Breast epithelium (tissue), 4 donors: Measurements from ENCODE around the gene ACIN1. TPM values are rescaled to one million over a fixed set of nuclear protein-coding genes. Genes with fewer than 3 reads are reported as not detected.

Experiments
- DNase-seq, 2 donors: peaks; one replicate each; pipeline ENCODE4 v3.0.0-alpha.2; 2019; ENCODE audit warnings: low spot score in 2 of 2
- H3K27ac ChIP-seq, 2 donors: fragments of 200-600 bp; sonication (generic) in 1 of 2; one replicate each; pipeline ENCODE4 v1.5.1; 2016 to 2019; ENCODE audit warnings: mild to moderate bottlenecking in 1 of 2
- H3K27me3 ChIP-seq, 2 donors: fragments of 200-600 bp; sonication (generic) in 1 of 2; one replicate each; pipeline versions ENCODE4 v1.5.1 to v1.6.0; 2017 to 2019; ENCODE audit warnings: control low read depth in 1 of 2, mild to moderate bottlenecking in 1 of 2
- H3K36me3 ChIP-seq: fragments of 200-600 bp; one replicate; pipeline ENCODE4 v1.5.1; 2019
- H3K4me1 ChIP-seq, 2 donors: fragments of 200-600 bp; sonication (generic); one replicate each; pipeline ENCODE4 v1.5.1; 2016 to 2019; ENCODE audit warnings: control low read depth in 1 of 2
- H3K4me3 ChIP-seq, 3 donors: fragments of 200-600 bp; sonication (generic); 1 replicate in 2 of 3; 2 replicates in 1 of 3; pipeline ENCODE4 v1.5.1; 2016 to 2019; ENCODE audit warnings: mild to moderate bottlenecking in 3 of 3, moderate library complexity in 2 of 3
- H3K9me3 ChIP-seq, 2 donors: fragments of 200-600 bp; sonication (generic) in 1 of 2; one replicate each; pipeline ENCODE4 v1.5.1; 2016 to 2019; ENCODE audit warnings: control low read depth in 1 of 2
- POLR2A ChIP-seq: fragments of 450-650 bp; IDR thresholded peaks from one replicate; pipeline ENCODE4 v1.6.1; 2016; ENCODE audit warnings: antibody characterized with exemption, mild to moderate bottlenecking, moderate library complexity
- POLR2AphosphoS5 ChIP-seq, 3 donors: sonication (generic); formaldehyde crosslinking; IDR thresholded peaks; one replicate each; pipeline ENCODE4 v1.6.1; 2017; ENCODE audit warnings: antibody characterized with exemption in 3 of 3
- intact Hi-C: fragments of 100-400 bp; cut with DNase I; formaldehyde crosslinking; loops from one replicate; pipeline ENCODE4 v1.15.1; 2023; ENCODE audit warnings: low total_unique reads
- total RNA-seq, 3 donors: library from RNA; depleted of rRNA; stranded (reverse); fragments of >200 nt; gene quantifications; one replicate each; pipeline ENCODE4 v1.1.0, GENCODE V29; 2016
- TF ChIP-seq, protein P1 (sequence below), 3 donors: fragments of 450-650 bp; IDR thresholded peaks; one replicate each; pipeline ENCODE4 v1.5.1; 2016 to 2017; ENCODE audit warnings: antibody characterized with exemption in 3 of 3, mild to moderate bottlenecking in 3 of 3, moderate library complexity in 3 of 3

Gene ACIN1
- total RNA-seq, 3 donors from 2014 or later, result 106 to 151 (median 145) TPM

DNA sequence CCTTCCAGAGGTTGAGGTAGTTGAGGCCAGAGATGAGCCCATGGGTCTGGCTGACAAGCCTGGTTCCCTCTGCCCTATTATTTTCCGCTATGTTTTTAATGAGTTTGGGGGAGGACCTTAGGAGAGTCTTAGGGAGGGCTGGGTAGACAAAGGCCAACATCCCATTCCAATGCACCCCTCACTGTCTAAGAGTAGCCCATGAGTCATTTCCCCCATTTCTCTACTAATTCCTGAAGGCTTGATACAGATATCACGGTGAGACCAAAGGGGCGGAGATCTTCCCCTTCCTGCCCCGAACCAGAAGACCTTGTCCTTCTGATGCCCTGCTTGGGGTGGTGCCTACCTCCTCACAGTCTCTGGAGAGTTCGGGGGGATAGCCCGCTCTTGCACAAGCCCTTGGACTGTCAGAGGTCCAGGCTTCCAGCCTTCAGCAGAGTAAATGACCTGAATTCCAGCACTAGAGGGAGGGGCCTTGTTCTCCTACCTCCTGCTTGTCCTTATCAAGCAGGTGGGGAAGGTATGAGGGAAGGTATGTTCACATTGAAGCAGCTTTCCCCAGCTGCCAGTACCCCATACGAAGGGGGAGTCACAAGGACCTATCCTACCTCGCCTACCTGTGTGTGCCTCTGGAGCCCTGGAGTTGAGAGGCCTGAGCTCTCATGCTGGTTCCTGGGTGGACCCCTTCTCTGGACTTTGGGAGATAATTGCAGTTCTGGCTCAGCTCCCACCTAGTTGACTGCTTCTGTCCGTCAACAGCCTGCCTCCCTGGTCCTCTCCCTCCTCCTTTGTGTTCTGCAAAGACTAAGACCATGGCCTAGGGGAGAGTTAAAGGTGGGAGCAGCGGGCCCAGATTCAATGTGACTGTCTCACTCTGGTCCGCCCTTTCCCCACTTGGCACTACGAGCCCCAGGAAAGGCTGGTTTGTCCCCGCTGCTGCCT is 49.2 kb downstream of the ACIN1 start:
- DNase-seq, result no peak
- TF ChIP-seq POLR2A (no peak), POLR2AphosphoS5 (IDR thresholded peaks at IDR 0.05) (no peak)
- TF ChIP-seq, protein P1, sequence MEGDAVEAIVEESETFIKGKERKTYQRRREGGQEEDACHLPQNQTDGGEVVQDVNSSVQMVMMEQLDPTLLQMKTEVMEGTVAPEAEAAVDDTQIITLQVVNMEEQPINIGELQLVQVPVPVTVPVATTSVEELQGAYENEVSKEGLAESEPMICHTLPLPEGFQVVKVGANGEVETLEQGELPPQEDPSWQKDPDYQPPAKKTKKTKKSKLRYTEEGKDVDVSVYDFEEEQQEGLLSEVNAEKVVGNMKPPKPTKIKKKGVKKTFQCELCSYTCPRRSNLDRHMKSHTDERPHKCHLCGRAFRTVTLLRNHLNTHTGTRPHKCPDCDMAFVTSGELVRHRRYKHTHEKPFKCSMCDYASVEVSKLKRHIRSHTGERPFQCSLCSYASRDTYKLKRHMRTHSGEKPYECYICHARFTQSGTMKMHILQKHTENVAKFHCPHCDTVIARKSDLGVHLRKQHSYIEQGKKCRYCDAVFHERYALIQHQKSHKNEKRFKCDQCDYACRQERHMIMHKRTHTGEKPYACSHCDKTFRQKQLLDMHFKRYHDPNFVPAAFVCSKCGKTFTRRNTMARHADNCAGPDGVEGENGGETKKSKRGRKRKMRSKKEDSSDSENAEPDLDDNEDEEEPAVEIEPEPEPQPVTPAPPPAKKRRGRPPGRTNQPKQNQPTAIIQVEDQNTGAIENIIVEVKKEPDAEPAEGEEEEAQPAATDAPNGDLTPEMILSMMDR (IDR thresholded peaks at IDR 0.05), result no peak
- no peaks in the 10 kb centered on the region for H3K27me3 ChIP-seq
- H3K4me3 ChIP-seq, result no peak overlapping the region
- no peak overlapping the region for H3K27ac ChIP-seq
- no peaks in the 10 kb centered on the region for H3K9me3 ChIP-seq
- H3K4me1 ChIP-seq, result no peaks in the 10 kb centered on the region
- no peaks in the 10 kb centered on the region for H3K36me3 ChIP-seq
- intact Hi-C loops, result no loop called here

DNA sequence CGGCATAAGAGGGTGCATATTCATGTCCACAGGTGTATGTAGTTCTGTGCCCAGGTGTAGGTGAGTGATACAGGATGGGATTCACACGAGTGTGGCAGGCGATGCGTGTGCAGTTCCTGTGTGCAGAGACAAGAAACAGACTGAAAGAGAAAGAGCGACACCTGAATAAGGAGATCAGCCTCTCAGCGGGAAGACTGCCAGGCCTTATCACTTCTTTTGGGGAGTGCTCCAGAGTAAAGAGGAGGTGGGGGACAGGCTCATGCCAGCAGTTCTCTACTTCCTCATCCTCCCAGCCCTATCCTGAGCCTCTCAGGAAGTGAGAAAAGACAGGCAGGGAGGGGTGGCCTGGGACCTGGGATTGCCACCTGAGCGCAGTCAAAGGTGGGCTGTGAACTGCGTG is 50.1 kb downstream of the ACIN1 start:
- DNase-seq, result no peak
- H3K4me3 ChIP-seq, result no peak overlapping the region
- H3K4me1 ChIP-seq, result no peaks in the 10 kb centered on the region
- intact Hi-C loops, result no loop called here
- H3K27ac ChIP-seq, result no peak overlapping the region
- no peaks in the 10 kb centered on the region for H3K36me3 ChIP-seq
- no peaks in the 10 kb centered on the region for H3K9me3 ChIP-seq
- TF ChIP-seq POLR2AphosphoS5 (IDR thresholded peaks at IDR 0.05) (no peak), POLR2A (no peak)
- TF ChIP-seq, protein P1 (IDR thresholded peaks at IDR 0.05), result no peak
- H3K27me3 ChIP-seq, result no peaks in the 10 kb centered on the region

DNA sequence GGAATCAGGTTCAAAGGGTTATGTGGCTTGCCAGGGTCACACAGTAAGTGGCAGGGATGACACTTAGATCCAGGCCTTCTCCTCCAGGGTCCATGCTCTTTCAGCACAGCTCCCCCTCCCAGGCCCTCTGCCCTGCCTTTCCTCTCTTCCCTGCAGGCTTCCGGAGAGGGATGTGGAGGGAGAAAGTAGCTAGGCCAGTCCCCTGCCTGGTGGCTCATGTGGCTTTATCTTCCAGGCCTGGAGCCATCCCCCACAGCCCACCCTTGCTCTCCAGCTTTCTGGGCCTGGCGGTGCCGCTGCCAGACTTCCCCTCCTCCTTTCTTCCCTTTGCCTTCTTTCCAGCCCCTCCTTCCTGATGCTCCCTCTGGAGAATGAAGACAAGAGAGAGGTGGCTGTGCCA is 51.2 kb downstream of the ACIN1 start:
- TF ChIP-seq POLR2A, result no peak
- no peaks in the 10 kb centered on the region for H3K9me3 ChIP-seq
- H3K4me3 ChIP-seq, result no peak overlapping the region
- intact Hi-C loops, result no loop called here
- no peaks in the 10 kb centered on the region for H3K27me3 ChIP-seq
- H3K4me1 ChIP-seq, result no peaks in the 10 kb centered on the region
- no peak overlapping the region for H3K27ac ChIP-seq
- no peak for DNase-seq
- no peaks in the 10 kb centered on the region for H3K36me3 ChIP-seq

DNA sequence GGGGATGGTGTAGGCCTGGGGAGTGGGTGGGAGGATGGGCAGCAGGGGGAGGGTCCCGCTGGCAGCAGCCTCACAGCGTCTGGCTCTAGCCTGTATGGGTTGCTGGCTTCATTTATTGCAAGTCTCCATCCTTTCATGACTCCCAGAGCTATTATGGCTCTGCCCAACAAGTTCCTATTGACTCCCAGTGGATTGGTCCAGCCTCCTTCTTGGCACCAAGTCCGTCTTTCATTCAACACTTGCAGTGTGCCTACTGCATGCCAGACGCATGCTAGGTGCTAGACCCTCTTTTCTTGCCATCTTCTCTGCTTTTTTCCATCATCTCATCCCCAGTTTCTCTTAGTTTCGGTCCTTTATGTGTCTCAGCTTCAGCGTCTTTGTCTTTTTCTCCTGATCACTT is 51.8 kb downstream of the ACIN1 start:
- H3K4me1 ChIP-seq, result no peaks in the 10 kb centered on the region
- H3K36me3 ChIP-seq, result no peaks in the 10 kb centered on the region
- no peak for DNase-seq
- no peaks in the 10 kb centered on the region for H3K9me3 ChIP-seq
- H3K4me3 ChIP-seq, result no peak overlapping the region
- no peak overlapping the region for H3K27ac ChIP-seq
- intact Hi-C loops, result no loop called here
- TF ChIP-seq POLR2AphosphoS5 (IDR thresholded peaks at IDR 0.05) (no peak), POLR2A (no peak)
- TF ChIP-seq, protein P1 (IDR thresholded peaks at IDR 0.05), result no peak
- H3K27me3 ChIP-seq, result no peaks in the 10 kb centered on the region

DNA sequence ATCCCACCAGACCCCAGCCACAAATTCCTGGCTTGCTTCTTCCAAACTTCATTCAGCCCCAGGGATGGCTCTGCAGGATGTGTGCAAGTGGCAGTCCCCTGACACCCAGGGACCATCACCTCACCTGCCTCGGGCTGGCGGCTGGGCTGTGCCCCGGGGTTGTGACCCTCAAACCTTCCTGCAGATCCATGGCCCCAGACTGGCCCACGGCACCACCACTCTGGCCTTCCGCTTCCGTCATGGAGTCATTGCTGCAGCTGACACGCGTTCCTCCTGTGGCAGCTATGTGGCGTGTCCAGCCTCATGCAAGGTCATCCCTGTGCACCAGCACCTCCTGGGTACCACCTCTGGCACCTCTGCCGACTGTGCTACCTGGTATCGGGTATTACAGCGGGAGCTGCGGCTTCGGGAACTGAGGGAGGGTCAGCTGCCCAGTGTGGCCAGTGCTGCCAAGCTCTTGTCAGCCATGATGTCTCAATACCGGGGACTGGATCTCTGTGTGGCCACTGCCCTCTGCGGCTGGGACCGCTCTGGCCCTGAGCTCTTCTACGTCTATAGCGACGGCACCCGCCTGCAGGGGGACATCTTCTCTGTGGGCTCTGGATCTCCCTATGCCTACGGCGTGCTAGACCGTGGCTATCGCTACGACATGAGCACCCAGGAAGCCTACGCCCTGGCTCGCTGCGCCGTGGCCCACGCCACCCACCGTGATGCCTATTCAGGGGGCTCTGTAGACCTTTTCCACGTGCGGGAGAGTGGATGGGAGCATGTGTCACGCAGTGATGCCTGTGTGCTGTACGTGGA is 52.6 kb downstream of the ACIN1 start, which contains the start of gene PSMB11:
Gene PSMB11 (plus strand): TSS at position 51 of the 804 bp plus-strand sequence. CDS start 14 bp downstream, at position 65.
- Histone ChIP-seq H3K27ac (no peak within 1 kb of the TSS), H3K27me3 (no peaks in the 10 kb centered on the region), H3K4me3 (no peak within 1 kb of the TSS), H3K9me3 (no peaks in the 10 kb centered on the region), H3K36me3 (no peaks in the 10 kb centered on the region), H3K4me1 (no peaks in the 10 kb centered on the region)
- TF ChIP-seq POLR2A (no peak), POLR2AphosphoS5 (IDR thresholded peaks at IDR 0.05) (no peak)
- TF ChIP-seq, protein P1 (IDR thresholded peaks at IDR 0.05), result no peak
- intact Hi-C loops, result no loop called here
- DNase-seq, result no peak
